Activated CD8-positive, alpha-beta memory T cell treated with anti-CD3 and anti-CD28 coated beads, Interleukin-2, amount 50 U/mL, for 4 hours (primary cell): Measurements from ENCODE around the gene PCBD1.
"Not testable (repeated sequence)": the region's sequence is repeated elsewhere in the genome, so short reads cannot be mapped to it uniquely, and the experiment has no call there.

Experiments
- DNase-seq: peaks from one replicate; pipeline ENCODE4 v3.0.0-alpha.2; 2020

PCBD1 gene

GRCh38 chr10:70887804-70888800 lies at the start of gene PCBD1:
TSS of gene PCBD1 (minus strand) at chr10:70888565. CDS start at chr10:70888533, 32 bp downstream.
- peak; percentile 82 for DNase-seq

GRCh38 chr10:70937661-70938060 lies 49.3 kb upstream of the PCBD1 start:
- no peak for DNase-seq

- no peak for DNase-seq
These were observed 47.7 kb upstream of the PCBD1 start for GRCh38 chr10:70936111-70936510.

- no peak for DNase-seq
These were observed 47.3 kb upstream of the PCBD1 start for GRCh38 chr10:70935631-70936030.

- DNase-seq = no peak
These were observed 46.8 kb upstream of the PCBD1 start for GRCh38 chr10:70935125-70935625.

GRCh38 chr10:70934701-70935100 lies 46.3 kb upstream of the PCBD1 start:
- no peak for DNase-seq

GRCh38 chr10:70932392-70933196 lies 44.2 kb upstream of the PCBD1 start:
- DNase-seq = no peak

GRCh38 chr10:70931168-70931815 lies 42.9 kb upstream of the PCBD1 start:
- no peak for DNase-seq

GRCh38 chr10:70930263-70931000 lies 42.1 kb upstream of the PCBD1 start:
- DNase-seq = no peak

- DNase-seq = no peak
These were observed 39.8 kb upstream of the PCBD1 start for GRCh38 chr10:70928140-70928539.

- no peak for DNase-seq
These were observed 39.0 kb upstream of the PCBD1 start for GRCh38 chr10:70927189-70927943.

- no peak for DNase-seq
These were observed 38.0 kb upstream of the PCBD1 start for GRCh38 chr10:70926226-70927000.

GRCh38 chr10:70925377-70926225 lies 37.2 kb upstream of the PCBD1 start:
- DNase-seq = peak; percentile 61

GRCh38 chr10:70923696-70924095 lies 35.3 kb upstream of the PCBD1 start:
- no peak for DNase-seq

GRCh38 chr10:70921285-70921684 lies 32.9 kb upstream of the PCBD1 start:
- no peak for DNase-seq

GRCh38 chr10:70920519-70920918 lies 32.2 kb upstream of the PCBD1 start:
- no peak for DNase-seq

- DNase-seq = not testable (repeated sequence)
These were observed 31.5 kb upstream of the PCBD1 start for GRCh38 chr10:70919906-70920305.

GRCh38 chr10:70918851-70919530 lies 30.6 kb upstream of the PCBD1 start:
- DNase-seq = no peak

GRCh38 chr10:70917635-70918034 lies 29.3 kb upstream of the PCBD1 start:
- DNase-seq = no peak
